Mesothelial cell of epicardium (in vitro differentiated cells): ENCODE results near the gene PIGT. TPM values are rescaled to one million over a fixed set of nuclear protein-coding genes. Genes with fewer than 3 reads are reported as not detected.
A peak's percentile ranks its signal among the peaks of the same experiment; 100 is the strongest.

ENCODE experiments used
- DNase-seq, 2 experiments: peaks; one replicate each; pipeline ENCODE4 v3.0.0; 2021; ENCODE audit warnings: low spot score in 2 of 2; ENCODE audit not compliant: unreplicated experiment in 2 of 2
- H3K27ac Mint-ChIP-seq: 2 replicates; pipeline ENCODE4 v1.8.0; 2021; ENCODE audit warnings: mixed read lengths
- H3K27me3 Mint-ChIP-seq: 2 replicates; pipeline ENCODE4 v1.8.0; 2021; ENCODE audit warnings: low read depth, mixed read lengths
- H3K36me3 Mint-ChIP-seq: 2 replicates; pipeline ENCODE4 v1.8.0; 2021; ENCODE audit warnings: mixed read lengths
- H3K4me1 Mint-ChIP-seq: 2 replicates; pipeline ENCODE4 v1.8.0; 2021; ENCODE audit warnings: mixed read lengths
- H3K4me3 Mint-ChIP-seq: 2 replicates; pipeline ENCODE4 v1.8.0; 2021; ENCODE audit warnings: mild to moderate bottlenecking, moderate library complexity, mixed read lengths
- H3K9me3 Mint-ChIP-seq: 2 replicates; pipeline ENCODE4 v1.8.0; 2021; ENCODE audit warnings: mixed read lengths
- total RNA-seq: library from RNA; stranded (reverse); gene quantifications from 3 replicates; pipeline ENCODE4 v1.2.1, GENCODE V29; 2021
- TF ChIP-seq, protein P1 (sequence below): fragments of 200-600 bp; sonication (generic); IDR thresholded peaks from one replicate; pipeline ENCODE4 v1.5.0; 2021; ENCODE audit warnings: antibody characterized with exemption; ENCODE audit not compliant: unreplicated experiment

Gene PIGT
- total RNA-seq, 1 donor from 2014 or later = 71.5 TPM

GRCh38 chr20:45370571-45371160, 45.3 kb upstream of the PIGT start:
- H3K27me3 Mint-ChIP-seq = no peaks in the 10 kb centered on the region
- no peaks in the 10 kb centered on the region for H3K9me3 Mint-ChIP-seq
- peaks cover 18% of the 10 kb centered on the region for H3K36me3 Mint-ChIP-seq
- H3K4me3 Mint-ChIP-seq = no peak overlapping the region
- peaks cover 2% of the 10 kb centered on the region for H3K4me1 Mint-ChIP-seq
- DNase-seq = no peak
- TF ChIP-seq, protein P1, sequence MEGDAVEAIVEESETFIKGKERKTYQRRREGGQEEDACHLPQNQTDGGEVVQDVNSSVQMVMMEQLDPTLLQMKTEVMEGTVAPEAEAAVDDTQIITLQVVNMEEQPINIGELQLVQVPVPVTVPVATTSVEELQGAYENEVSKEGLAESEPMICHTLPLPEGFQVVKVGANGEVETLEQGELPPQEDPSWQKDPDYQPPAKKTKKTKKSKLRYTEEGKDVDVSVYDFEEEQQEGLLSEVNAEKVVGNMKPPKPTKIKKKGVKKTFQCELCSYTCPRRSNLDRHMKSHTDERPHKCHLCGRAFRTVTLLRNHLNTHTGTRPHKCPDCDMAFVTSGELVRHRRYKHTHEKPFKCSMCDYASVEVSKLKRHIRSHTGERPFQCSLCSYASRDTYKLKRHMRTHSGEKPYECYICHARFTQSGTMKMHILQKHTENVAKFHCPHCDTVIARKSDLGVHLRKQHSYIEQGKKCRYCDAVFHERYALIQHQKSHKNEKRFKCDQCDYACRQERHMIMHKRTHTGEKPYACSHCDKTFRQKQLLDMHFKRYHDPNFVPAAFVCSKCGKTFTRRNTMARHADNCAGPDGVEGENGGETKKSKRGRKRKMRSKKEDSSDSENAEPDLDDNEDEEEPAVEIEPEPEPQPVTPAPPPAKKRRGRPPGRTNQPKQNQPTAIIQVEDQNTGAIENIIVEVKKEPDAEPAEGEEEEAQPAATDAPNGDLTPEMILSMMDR = no peak
- H3K27ac Mint-ChIP-seq = no peak overlapping the region

DNA sequence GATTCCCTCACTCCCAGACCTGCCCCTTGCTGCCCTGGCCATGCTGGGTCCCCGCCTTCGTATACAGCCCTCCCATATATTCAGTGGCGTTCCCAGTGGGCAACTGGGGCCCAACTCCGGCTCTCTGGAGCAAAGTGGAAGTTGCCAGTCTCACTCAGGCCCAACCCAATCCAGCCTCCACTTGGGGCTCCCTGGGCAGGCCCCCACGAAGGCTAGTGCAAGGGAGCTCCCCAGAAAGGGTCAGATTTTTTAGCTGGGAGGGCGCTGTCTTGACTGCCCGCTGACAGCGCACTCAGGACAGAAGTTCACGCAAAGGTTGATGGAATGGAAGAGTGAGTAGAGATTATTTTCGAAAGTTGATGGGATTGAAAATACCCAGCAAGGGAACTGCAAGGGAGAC, 43.7 kb upstream of the PIGT start:
- Mint-ChIP-seq H3K9me3 (no peaks in the 10 kb centered on the region), H3K4me3 (peak overlapping the region; percentile 31), H3K27ac (no peak overlapping the region), H3K36me3 (peaks cover 9% of the 10 kb centered on the region), H3K27me3 (no peaks in the 10 kb centered on the region), H3K4me1 (peaks cover 2% of the 10 kb centered on the region)
- TF ChIP-seq, protein P1 = no peak
- no peak for DNase-seq

GRCh38 chr20:45372646-45373352, 43.1 kb upstream of the PIGT start:
- Mint-ChIP-seq H3K27ac (no peak overlapping the region), H3K9me3 (no peaks in the 10 kb centered on the region), H3K36me3 (peaks cover 5% of the 10 kb centered on the region), H3K27me3 (no peaks in the 10 kb centered on the region), H3K4me1 (peaks cover 2% of the 10 kb centered on the region), H3K4me3 (peak overlapping the region; percentile 83)
- TF ChIP-seq, protein P1 = no peak
- no peak for DNase-seq

DNA sequence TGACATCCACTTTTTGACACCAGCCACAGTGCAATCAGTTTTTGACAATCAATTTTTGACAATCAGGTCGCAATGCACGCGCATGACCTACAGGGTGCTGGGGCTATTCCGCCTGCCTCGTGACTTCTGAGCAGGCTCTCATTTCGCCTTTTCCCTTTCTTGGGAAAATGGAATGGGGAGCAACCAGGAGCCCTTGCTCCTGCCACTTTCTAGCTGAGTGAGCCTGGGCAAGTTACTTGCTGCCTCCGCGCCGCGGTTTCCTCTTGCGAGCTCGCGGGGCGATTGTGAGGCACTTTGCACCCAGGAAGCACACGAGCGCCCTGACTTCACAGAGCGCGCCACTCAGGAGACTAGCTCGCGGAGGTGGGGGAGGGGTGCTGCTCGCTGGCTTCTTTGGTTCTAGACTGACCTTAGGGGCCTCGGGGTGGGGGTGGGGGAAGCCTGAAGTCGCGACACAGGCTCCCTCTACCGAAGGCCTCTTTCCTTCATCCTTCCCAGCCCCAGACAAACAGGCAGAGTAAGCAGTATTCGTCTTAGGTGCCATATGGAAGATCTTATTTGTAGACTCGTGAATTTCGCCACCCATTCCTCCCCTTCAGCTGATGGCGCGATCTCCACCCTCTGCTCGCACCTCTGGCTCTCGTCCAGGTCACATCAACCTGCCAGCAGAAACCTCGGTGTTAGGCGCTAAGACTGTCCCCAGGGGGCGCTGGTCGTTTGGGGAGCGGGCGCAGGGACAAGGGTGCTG, 42.4 kb upstream of the PIGT start:
- peak overlapping the region; percentile 68 for H3K27ac Mint-ChIP-seq
- no peaks in the 10 kb centered on the region for H3K27me3 Mint-ChIP-seq
- no peaks in the 10 kb centered on the region for H3K9me3 Mint-ChIP-seq
- peak; percentile 74 to 89 for DNase-seq
- peak overlapping the region; percentile 83 for H3K4me3 Mint-ChIP-seq
- H3K4me1 Mint-ChIP-seq = peaks cover 2% of the 10 kb centered on the region
- TF ChIP-seq, protein P1 = peak; percentile 78
- peaks cover 2% of the 10 kb centered on the region for H3K36me3 Mint-ChIP-seq

DNA sequence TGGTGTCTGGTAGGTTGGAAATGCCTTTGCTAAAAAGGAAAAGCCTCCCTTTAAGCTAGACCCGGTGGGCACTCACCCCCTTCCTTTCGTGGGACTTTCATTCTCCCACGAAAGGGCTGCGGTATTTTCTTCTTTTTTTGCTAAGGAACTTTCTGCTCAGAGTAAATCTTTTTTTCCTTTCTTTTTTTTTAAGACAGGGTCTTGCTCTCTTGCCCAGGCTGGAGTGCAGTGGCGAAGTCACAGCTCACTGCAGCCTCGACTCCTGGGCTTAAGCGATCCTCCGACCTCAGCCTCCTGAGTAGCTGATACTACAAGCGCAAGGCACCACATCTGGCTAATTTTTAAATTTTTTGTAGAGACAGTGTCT, 41.9 kb upstream of the PIGT start:
- TF ChIP-seq, protein P1 = no peak
- no peak overlapping the region for H3K27ac Mint-ChIP-seq
- no peak for DNase-seq
- peak overlapping the region; percentile 83 for H3K4me3 Mint-ChIP-seq
- no peaks in the 10 kb centered on the region for H3K9me3 Mint-ChIP-seq
- no peaks in the 10 kb centered on the region for H3K36me3 Mint-ChIP-seq
- peaks cover 2% of the 10 kb centered on the region for H3K4me1 Mint-ChIP-seq
- no peaks in the 10 kb centered on the region for H3K27me3 Mint-ChIP-seq
